GM10847 (cell line): ENCODE measurements around the gene ALG2.

Experiments used
- POLR2A ChIP-seq: IDR thresholded peaks from 2 replicates; pipeline ENCODE4 v1.6.1; 2011; ENCODE audit not compliant: insufficient read length; ENCODE audit errors: extremely low read depth

The ALG2 gene

GRCh38 chr9:99221266-99221620 lies 499 bp downstream of the ALG2 start:
- TF ChIP-seq POLR2A, result no peak

GRCh38 chr9:99220011-99220410 lies 1.7 kb downstream of the ALG2 start:
- no peak for TF ChIP-seq POLR2A

- no peak for TF ChIP-seq POLR2A
Observed at GRCh38 chr9:99216073-99216472, 5.7 kb downstream of the ALG2 start.

GRCh38 chr9:99213197-99213596 lies 8.5 kb downstream of the ALG2 start:
- no peak for TF ChIP-seq POLR2A

GRCh38 chr9:99211746-99212145 lies 10.0 kb downstream of the ALG2 start:
- no peak for TF ChIP-seq POLR2A

- no peak for TF ChIP-seq POLR2A
Observed at GRCh38 chr9:99210572-99210971, 11.2 kb downstream of the ALG2 start.

GRCh38 chr9:99201603-99202002 lies 20.1 kb downstream of the ALG2 start:
- no peak for TF ChIP-seq POLR2A

- TF ChIP-seq POLR2A, result no peak
Observed at GRCh38 chr9:99199938-99200539, 21.7 kb downstream of the ALG2 start.

- no peak for TF ChIP-seq POLR2A
Observed at GRCh38 chr9:99197987-99198386, 23.8 kb downstream of the ALG2 start.

- no peak for TF ChIP-seq POLR2A
Observed at GRCh38 chr9:99197124-99197630, 24.6 kb downstream of the ALG2 start.

GRCh38 chr9:99193466-99193821 lies 28.3 kb downstream of the ALG2 start:
- no peak for TF ChIP-seq POLR2A

- no peak for TF ChIP-seq POLR2A
Observed at GRCh38 chr9:99192786-99193465, 28.8 kb downstream of the ALG2 start.

- TF ChIP-seq POLR2A, result no peak
Observed at GRCh38 chr9:99190597-99191283, 31.0 kb downstream of the ALG2 start.

- no peak for TF ChIP-seq POLR2A
Observed at GRCh38 chr9:99189887-99190596, 31.7 kb downstream of the ALG2 start.

GRCh38 chr9:99189186-99189585 lies 32.6 kb downstream of the ALG2 start:
- no peak for TF ChIP-seq POLR2A

- no peak for TF ChIP-seq POLR2A
Observed at GRCh38 chr9:99187311-99187710, 34.4 kb downstream of the ALG2 start.
